H1 (cell line): ENCODE data around the gene SERPINB1.

Source experiments
- CTCF ChIP-seq, 3 experiments: IDR thresholded peaks; 1 replicate in 2 of 3; 2 replicates in 1 of 3; pipeline versions ENCODE4 v1.5.1 to v1.6.1; 2011; ENCODE audit warnings: low read length in 3 of 3, mild to moderate bottlenecking in 3 of 3, inconsistent platforms in 2 of 3, low read depth in 1 of 3, moderate library complexity in 1 of 3; ENCODE audit not compliant: insufficient read depth in 1 of 3; ENCODE audit errors: control extremely low read depth in 1 of 3
- POLR2AphosphoS5 ChIP-seq: IDR thresholded peaks from 2 replicates; pipeline ENCODE4 v1.6.1; 2011; ENCODE audit warnings: low read depth, low read length
- SP1 ChIP-seq: IDR thresholded peaks from 2 replicates; pipeline ENCODE4 v1.6.1; 2011; ENCODE audit warnings: low read depth, low read length
- SRF ChIP-seq: IDR thresholded peaks from 2 replicates; pipeline ENCODE4 v1.6.1; 2011; ENCODE audit warnings: mild to moderate bottlenecking, low read depth, low read length, moderate library complexity
- YY1 ChIP-seq: IDR thresholded peaks from 2 replicates; pipeline ENCODE4 v1.6.1; 2011; ENCODE audit warnings: low read depth, mild to moderate bottlenecking, low read length

- no peak for TF ChIP-seq CTCF (IDR thresholded peaks at IDR 0.05; ENCODE audit: control extremely low read depth in 1 of 3, insufficient read depth in 1 of 3, low read depth in 1 of 3, low read length in 3 of 3)
- TF ChIP-seq POLR2AphosphoS5: no peak
- no peak for TF ChIP-seq YY1
- TF ChIP-seq SRF: no peak
- TF ChIP-seq SP1: no peak
Measured at GRCh38 chr6:2828629-2829028, 13.0 kb downstream of the SERPINB1 start.
